Colonic mucosa (tissue), 4 donors: ENCODE measurements around the gene RCBTB1. TPM values are rescaled to one million over a fixed set of nuclear protein-coding genes. Genes with fewer than 3 reads are reported as not detected.
A peak's percentile ranks its signal among the peaks of the same experiment; 100 is the strongest.

Experiments used
- DNase-seq: peaks from one replicate; pipeline ENCODE4 v3.0.0-alpha.2; 2020
- H3K27ac ChIP-seq: fragments of 200-600 bp; one replicate; pipeline ENCODE4 v1.8.0; 2021
- H3K27me3 ChIP-seq: fragments of 200-600 bp; one replicate; pipeline ENCODE4 v1.8.0; 2021
- H3K36me3 ChIP-seq: fragments of 200-600 bp; one replicate; pipeline ENCODE4 v1.8.0; 2021
- H3K4me1 ChIP-seq: fragments of 200-600 bp; one replicate; pipeline ENCODE4 v1.8.0; 2021; ENCODE audit warnings: mild to moderate bottlenecking
- H3K4me3 ChIP-seq: fragments of 200-600 bp; one replicate; pipeline ENCODE4 v1.8.0; 2021
- H3K9ac ChIP-seq, 2 donors: one replicate each; pipeline ENCODE4 v1.7.0; 2013; ENCODE audit warnings: control low read depth in 2 of 2, low read depth in 2 of 2, low read length in 2 of 2
- H3K9me3 ChIP-seq: fragments of 200-600 bp; one replicate; pipeline ENCODE4 v1.8.0; 2021
- CTCF ChIP-seq: fragments of 200-600 bp; IDR thresholded peaks from one replicate; pipeline ENCODE4 v1.8.0; 2022; ENCODE audit warnings: antibody characterized with exemption, mild to moderate bottlenecking
- intact Hi-C: fragments of 100-400 bp; cut with DNase I; formaldehyde crosslinking; loops from one replicate; pipeline ENCODE4 v1.14.1; 2022
- total RNA-seq, 2 donors: library from RNA; stranded (reverse); fragmentation: NEBNext Ultra II Directional in 1 of 2; extraction: Animal tissue kit (Norgen Biotek cat#: 25700) in 1 of 2; gene quantifications; one replicate each; pipeline ENCODE4 v1.2.1, GENCODE V29; 2021
- donor health status: healthy.
- donor health status: DM: no; HTN: no; CAD: no.
- donor health status: DM: no; HTN: no; CAD: no.

RCBTB1 gene
- total RNA-seq, 2 donors from 2014 or later = 6.2 to 7.5 TPM

DNA sequence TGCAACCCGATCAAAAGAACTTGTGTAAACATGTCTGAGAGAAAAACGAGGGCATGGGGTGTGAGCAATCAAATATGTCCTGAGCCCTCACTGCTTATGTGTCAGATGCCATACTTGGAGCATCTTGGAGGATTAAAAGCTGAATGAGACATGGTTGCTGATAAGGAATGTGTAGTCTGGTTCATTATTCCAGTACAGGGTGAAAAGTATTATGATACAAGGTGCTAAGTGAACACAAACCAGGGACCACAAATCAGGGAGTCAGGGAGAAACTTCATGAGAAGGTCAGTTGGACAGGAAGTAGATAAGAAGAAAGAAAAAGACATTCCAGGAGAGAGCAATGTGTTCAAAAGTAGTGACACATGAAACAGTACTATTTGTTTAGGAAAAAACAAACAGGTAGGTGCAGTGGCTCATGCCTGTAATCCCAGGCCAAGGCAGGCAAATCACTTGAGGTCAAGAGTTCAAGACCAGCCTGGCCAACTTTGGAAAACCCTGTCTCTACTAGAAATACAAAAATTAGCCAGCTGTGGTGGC lies 2.0 kb upstream of the RCBTB1 start:
- Histone ChIP-seq H3K9me3 (no peaks in the 10 kb centered on the region), H3K27me3 (no peaks in the 10 kb centered on the region), H3K9ac (no peak overlapping the region), H3K27ac (no peak overlapping the region), H3K4me3 (no peak overlapping the region), H3K36me3 (no peaks in the 10 kb centered on the region), H3K4me1 (no peaks in the 10 kb centered on the region)
- no peak for DNase-seq
- TF ChIP-seq CTCF = no peak
- intact Hi-C loops = loop anchor here (10.0 kb wide), 1 partner anchor 143 kb away; the partner anchor contains the start of genes CAB39L and SETDB2

DNA sequence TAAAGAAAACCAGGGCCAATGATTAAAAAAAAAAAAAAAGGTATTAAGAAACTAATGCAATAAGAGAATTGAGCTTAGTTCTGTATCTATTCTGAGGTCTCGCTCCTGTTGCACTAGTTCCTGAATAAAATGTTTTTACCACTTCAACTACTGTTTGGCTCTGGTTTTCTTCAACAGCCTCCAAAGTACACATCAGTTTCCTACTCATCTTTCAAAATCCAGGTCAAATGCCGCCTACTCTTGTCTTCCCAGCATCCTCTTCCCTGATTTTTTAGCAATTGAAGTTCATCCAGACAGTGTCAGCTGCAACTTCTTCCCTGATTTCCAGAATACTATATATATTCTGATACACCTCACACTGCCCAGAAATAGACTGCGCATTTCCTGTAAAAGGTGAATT lies 1.4 kb upstream of the RCBTB1 start:
- Histone ChIP-seq H3K9ac (no peak overlapping the region), H3K9me3 (no peaks in the 10 kb centered on the region), H3K4me3 (no peak overlapping the region), H3K27ac (no peak overlapping the region), H3K4me1 (no peaks in the 10 kb centered on the region), H3K36me3 (no peaks in the 10 kb centered on the region), H3K27me3 (no peaks in the 10 kb centered on the region)
- DNase-seq = no peak
- no peak for TF ChIP-seq CTCF
- intact Hi-C loops = loop anchor here (10.0 kb wide), 1 partner anchor 142 kb away; the partner anchor contains the start of genes CAB39L and SETDB2

GRCh38 chr13:49584771-49585182 lies 581 bp downstream of the RCBTB1 start:
- intact Hi-C loops = loop anchor here (10.0 kb wide), 1 partner anchor 140 kb away; the partner anchor contains the start of genes CAB39L and SETDB2
- Histone ChIP-seq H3K4me3 (peak overlapping the region; percentile 87), H3K9me3 (no peaks in the 10 kb centered on the region), H3K9ac (peak overlapping the region; percentile 72 to 91), H3K27me3 (no peaks in the 10 kb centered on the region), H3K36me3 (no peaks in the 10 kb centered on the region), H3K27ac (peak overlapping the region; percentile 66), H3K4me1 (no peaks in the 10 kb centered on the region)
- no peak for DNase-seq
- TF ChIP-seq CTCF = no peak

DNA sequence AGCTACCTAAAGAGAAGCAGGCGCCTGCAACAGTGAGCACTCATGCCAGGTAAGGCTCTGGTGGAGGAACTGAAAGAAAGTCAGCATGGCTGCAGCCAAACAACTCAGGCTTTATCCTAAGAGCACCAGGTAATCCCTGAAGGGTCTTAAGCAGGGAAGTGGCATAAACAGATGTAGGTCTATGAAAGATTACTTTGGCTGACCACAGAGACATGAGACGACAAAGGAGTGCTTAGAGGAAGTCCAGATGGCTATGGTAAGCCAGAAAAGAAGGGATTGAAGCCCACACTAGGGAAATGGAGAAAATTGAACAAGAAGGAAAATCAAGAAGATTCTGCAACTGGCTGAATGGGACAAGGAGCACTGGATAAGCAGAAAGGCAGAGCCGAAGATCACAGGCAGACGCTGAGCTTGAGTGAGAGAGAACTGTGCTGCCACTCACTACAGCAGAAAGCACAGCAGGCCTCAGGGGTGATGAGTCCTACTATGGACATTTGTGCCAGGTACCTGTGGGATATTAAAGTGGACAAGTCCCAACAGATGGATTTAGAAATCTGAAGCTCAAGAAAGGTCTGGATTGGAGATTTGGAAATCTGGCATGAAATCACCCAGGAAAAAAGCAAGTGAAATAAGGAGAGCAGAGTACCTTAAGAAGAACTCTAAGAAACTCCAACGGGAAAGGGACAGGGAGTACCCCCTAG lies 4.2 kb downstream of the RCBTB1 start:
- DNase-seq = no peak
- no peak overlapping the region for H3K4me3 ChIP-seq
- no peak overlapping the region for H3K27ac ChIP-seq
- intact Hi-C loops = loop anchor here (10.0 kb wide), 1 partner anchor 136 kb away; the partner anchor contains the start of genes CAB39L and SETDB2
- H3K4me1 ChIP-seq = no peaks in the 10 kb centered on the region
- H3K9ac ChIP-seq = no peak overlapping the region
- H3K36me3 ChIP-seq = no peaks in the 10 kb centered on the region
- no peak for TF ChIP-seq CTCF
- no peaks in the 10 kb centered on the region for H3K27me3 ChIP-seq
- H3K9me3 ChIP-seq = no peaks in the 10 kb centered on the region

GRCh38 chr13:49579501-49579900 lies 5.9 kb downstream of the RCBTB1 start:
- Histone ChIP-seq H3K27me3 (no peaks in the 10 kb centered on the region), H3K4me3 (no peak overlapping the region), H3K9ac (no peak overlapping the region), H3K27ac (no peak overlapping the region), H3K4me1 (no peaks in the 10 kb centered on the region), H3K36me3 (no peaks in the 10 kb centered on the region), H3K9me3 (no peaks in the 10 kb centered on the region)
- no peak for TF ChIP-seq CTCF
- intact Hi-C loops = no loop called here
- no peak for DNase-seq
